GM21526 (cell line): Measurements from ENCODE around the gene ZMIZ1.

ENCODE experiments used
- ATAC-seq: cut with Tn5 transposase; IDR thresholded peaks from one replicate; pipeline ENCODE4 v1.9.1; 2021; ENCODE audit warnings: moderate library complexity; ENCODE audit not compliant: unreplicated experiment, low FRiP score

ZMIZ1 gene

DNA sequence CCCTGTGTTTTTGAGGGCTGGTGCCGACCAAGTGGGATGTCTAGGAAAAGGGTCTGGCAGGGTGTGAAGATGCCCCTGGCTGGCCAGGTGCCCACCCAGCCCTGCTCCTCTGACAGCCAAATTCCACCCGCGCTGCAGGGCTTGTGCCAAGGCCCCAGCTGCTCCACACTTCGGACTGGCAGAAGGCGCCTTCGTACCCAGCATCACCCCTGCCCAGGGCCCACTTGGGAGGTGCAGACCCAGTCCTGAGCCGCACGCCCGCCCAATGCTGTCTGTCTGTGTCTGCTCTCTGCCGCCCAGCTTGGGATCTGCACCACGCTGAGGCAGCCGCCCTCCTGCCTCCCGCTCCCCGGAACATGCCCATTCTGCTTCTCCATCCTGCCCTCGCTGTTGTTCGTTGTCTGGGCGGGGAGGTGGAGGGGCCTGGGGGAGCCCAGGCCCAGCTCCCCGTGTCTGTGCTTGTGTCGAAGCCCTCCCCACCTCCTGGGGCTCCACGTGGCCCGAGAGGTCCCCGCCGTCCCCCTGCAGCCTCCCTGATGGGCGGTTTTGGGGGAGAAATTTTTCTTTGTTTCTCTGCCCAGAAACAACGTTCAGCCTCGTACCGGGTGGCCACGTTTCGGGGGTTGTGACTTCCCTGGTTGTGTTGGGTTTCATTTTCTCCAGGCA, 241.6 kb downstream of the ZMIZ1 start:
- no peak for ATAC-seq

DNA sequence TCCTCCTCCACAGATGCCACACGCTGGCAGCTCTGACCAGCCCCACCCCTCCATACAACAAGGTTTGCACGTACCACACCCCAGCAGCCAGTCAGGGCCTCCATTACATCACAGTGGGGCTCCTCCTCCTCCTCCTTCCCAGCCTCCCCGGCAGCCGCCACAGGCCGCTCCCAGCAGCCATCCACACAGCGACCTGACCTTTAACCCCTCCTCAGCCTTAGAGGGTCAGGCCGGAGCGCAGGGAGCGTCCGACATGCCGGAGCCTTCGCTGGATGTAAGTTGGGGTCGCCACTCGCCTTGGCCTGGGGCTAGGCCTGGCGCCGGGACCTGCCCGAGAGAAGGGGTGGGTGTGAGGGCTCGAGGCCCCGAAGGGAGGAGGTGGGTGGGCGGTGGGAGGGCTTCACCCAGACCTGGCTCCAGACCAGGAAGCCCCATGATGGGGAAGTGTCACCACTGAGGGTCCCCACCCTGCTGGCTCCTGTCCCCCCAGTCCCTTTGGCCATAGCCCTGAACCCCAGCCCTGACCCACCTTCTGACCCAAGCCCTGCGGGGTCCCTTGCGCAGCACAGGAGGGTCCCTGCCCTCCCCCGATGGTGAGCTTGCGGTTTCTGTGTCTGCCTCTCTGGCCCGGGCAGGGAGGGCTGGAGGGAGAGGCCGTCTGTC, 242.3 kb downstream of the ZMIZ1 start:
- ATAC-seq: no peak

DNA sequence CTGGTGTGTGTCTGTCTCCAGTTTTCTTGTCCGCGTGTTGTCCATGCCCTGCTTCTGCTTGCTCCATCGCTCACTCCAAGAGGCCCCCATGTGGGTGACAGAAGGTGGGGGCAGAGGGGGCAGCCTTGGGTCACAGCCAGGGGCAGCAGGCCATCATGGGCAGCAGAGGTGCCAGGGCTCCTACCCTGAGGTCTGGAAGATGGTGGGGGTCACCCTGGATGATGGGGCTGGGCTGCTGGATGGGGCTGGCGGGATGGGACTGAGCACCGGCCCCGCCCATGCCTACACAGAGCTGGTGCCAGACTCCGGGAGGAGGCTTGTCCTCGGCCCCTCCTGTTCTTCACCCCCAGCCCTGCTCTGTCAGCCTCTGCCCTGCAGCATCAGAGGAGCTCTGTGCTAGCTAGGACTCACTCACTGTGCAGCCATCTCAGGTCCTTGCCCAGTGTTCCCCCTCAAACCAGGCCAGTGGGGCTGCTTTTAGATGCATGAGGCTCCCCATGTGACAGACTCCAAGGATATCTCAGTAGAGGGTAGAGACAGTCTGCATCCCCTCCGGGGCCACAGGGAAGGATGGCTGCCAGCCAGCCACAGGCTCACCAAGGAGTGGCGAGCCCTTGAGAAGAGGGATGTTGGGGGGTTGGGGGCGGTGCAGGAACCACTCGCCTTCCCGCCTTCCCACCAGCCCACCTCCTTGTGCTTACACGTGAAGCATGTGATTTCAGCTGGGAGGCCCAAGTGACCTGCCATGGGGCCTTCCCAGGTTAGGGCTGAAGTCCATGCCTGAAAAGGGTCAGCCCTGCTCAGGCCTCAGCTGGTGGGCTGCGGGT, 243.0 kb downstream of the ZMIZ1 start:
- ATAC-seq: no peak

DNA sequence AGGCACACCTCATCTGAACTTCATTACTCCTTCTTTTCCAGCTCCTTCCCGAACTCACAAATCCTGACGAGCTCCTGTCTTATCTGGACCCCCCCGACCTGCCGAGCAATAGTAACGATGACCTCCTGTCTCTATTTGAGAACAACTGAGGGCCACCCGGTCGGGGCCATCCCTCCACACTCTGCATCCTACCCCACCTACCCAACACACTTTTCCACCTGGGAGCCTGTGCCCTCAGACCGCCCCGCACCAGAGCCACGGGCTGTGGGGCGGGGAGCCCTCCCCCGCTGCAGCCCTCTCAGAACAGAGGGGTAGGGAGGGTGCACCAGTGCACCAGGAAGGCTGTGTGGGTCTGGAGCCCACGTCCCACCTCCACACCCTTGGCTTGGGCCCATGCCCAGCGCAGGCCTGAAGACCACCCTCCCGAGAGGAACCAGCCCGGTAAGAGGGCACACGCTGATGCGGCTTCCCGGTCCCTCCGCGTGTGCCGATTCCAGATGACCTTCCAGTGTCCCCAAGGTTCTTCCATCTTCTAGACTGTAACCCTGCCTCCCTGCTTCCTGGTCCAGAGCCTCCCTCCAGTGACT, 243.9 kb downstream of the ZMIZ1 start:
- ATAC-seq: no peak

DNA sequence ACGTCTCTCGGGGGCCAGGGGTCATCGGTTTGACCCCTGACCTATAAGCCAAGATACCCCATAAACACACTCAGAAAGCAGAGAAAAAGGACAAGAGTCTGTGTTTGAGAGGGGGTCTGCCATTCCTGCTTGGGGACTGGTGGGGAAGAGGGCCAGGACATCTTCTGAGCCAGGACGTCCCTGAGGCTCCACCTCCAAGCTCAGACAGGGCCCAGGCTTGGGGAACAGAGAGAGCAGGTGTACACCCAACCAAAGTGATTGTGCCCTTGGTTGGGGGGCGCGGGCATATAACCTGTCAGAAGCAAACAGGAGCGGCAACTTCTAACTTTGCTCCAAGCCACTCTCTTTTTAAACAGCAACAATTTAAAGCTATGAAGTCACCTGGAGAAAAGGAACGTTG, 244.6 kb downstream of the ZMIZ1 start:
- no peak for ATAC-seq

DNA sequence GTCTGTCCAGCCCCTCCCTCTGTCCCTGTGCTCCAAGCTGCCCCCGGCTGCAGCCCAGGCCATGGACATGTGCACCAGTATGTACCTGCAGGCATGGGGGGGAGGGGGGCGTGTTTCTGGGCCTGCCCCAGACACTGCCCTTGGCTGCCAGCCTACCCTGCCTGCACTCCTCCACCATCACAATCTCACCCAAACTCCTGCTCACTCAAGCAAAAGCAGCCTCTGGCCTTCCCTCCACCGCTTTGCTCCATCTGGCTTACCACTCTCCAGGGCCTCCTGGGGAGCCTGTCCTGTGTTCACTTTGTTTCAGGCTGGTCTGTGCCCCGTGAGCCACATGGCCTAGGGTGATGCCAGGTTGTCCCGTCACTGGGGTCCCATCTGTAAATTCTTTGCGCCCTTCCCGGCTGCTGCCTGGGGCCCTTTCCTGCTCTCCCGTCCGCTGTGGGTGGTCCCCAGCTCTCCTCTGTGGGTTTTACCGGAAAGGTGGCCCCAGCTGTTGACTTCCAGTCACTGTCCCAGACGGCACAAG, 245.2 kb downstream of the ZMIZ1 start:
- ATAC-seq: no peak

DNA sequence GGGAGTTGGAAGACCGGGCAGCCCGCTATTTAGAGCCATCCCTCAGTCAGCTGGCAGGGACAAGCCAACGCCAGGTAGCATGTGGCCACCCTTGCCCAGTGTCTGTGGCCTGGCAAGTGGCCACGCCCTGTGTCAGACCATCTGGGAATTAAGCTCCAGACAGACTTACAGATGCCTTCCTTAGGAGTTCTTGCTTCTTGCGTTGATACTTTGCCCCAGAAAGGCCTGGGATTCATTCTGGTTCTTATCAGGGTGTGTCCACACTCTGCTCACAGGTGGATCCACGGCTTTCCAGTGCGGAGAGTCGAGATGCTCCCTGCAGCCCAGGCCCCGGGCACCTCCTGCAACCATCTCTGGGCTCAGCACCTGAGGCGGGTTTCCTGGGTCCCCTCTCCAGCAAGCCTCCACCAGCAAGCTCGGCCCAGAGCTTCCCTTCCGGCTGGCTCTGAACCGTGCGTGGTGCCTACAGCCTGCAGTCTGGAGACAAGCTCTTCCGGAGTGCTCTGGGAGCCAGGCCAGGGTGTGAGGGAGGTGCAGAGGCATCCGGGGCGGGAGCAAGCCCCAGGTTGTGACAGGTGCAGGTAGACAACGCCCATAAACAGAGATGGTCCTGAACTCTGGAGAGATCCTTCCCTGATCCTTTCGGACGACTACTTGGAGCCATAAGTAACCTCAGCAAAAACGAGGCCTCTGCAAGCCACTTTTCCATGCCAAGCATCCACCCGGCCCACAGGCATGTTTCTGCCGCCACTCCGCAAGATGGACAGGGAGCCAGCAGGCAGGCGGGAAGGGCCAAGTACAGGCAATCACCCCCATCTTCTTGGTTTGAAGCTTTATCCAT, 246.2 kb downstream of the ZMIZ1 start:
- no peak for ATAC-seq

DNA sequence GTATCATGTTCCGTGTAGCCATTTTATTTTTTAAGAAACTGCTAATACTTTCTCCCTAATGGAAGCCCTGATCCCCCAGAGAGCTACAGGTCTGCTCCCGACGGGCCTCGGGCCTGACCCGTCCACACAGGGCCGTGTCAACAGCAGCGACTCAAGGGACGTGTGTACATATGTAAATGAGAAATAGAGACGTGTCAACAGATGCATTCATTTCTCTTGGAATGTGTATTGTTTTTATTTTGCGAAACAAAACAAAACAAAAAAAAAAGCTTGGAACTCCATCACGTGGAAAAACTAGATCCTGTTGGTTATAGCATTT, 246.8 kb downstream of the ZMIZ1 start:
- ATAC-seq: no peak

DNA sequence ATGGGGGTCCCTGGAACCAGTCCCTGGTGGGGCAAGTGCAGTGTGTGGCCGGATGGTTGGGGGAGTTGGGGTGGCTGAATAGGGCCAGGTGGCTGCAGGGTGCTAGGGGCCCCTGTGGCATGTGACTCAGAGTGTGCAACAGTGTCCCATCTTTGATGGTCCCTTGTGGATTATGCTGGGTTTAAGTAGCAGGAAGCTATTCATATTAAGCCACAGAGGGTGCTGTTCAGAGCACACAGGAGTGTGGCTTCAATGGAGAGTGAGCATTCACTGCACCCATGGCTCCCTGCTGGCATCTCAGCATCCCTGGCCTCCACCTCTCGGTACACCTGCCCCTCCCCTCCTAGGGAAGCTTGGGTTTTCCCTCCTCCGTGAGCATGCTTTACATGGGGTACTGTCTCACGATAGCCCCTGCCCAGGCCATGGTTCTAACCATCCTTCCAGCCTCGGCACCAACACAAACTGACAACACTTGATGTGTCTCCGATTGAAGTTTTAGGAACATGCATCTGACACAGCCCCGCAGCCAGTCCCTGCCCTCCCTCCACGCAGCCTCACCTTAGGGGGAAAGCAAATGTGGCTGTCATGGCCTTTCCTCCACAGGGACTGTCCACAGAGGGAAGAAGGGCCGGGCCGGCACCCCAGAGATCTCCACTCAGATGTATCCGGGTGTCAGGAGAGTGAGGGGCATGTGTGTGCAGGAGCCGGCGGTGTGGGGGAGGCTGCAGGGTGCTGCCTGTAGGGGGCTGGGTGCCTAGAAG, 248.1 kb downstream of the ZMIZ1 start:
- peak; percentile 51 for ATAC-seq

DNA sequence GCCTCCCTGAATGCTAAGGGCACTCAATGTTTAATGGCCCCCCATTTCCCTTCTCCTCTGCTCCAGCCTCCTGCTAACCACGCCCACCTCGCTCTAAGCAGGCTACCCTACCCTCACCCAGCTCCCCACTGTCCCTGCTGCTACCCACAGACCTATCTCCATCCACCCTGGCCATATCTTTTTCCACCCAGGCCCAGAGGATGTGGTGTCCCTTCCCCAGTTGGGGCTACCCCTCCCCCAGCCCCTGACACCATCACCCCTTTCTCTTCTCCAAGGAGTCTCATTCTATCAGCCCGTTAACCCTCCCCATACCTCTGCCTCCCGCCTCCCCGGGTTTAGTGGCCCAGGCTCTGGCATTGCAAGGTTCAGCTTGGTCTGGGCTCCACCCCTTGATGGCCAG, 249.6 kb downstream of the ZMIZ1 start:
- no peak for ATAC-seq

DNA sequence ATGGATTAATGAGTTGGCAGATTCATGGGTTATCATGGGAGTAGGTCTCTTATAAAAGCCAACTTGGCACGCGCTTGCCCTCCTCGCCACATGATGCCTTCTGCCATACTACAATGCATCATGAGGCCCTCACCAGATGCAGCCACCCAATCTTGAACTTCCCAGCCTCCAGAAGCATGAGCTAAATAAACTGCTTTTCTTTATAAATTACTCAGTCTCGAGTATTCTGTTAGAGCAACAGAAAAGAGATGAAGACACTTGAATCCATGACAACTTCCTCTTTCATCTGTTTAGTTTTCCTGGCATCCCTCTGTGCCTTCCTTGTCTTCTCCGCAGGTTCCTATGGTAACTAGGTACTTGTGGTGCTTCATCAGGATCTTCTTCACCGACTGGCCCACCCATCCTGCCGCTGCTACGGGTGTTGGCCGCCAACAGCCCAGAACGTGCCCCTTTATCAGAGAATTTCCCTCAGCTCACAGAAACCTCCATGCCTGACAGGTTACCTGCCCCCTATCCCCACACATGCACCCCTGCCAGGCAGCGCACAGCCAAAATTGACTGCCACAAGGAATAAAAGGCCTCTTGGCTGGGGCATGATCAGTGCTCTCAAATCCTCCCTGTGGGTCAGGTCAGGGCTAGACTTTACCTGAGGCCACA, 250.5 kb downstream of the ZMIZ1 start:
- ATAC-seq: no peak

DNA sequence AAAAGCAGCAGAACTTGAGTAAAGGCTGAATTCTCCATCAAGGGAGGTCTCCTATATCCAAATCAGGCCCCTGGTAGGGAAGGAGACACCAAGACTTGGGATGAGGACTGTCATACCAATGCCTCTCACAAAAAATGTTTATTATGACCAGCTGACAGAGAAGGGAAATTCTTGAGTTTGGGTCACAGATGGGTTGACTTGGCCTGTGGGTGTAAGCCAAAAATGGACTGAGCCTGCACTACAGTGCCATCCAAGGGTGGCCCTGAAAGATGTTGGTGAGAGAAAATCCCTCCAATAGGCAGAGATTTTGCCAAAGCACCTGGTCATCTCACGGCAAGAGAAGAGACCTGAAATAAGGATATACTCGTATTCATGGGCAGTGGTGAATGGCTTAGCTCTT, 251.6 kb downstream of the ZMIZ1 start:
- ATAC-seq: no peak

DNA sequence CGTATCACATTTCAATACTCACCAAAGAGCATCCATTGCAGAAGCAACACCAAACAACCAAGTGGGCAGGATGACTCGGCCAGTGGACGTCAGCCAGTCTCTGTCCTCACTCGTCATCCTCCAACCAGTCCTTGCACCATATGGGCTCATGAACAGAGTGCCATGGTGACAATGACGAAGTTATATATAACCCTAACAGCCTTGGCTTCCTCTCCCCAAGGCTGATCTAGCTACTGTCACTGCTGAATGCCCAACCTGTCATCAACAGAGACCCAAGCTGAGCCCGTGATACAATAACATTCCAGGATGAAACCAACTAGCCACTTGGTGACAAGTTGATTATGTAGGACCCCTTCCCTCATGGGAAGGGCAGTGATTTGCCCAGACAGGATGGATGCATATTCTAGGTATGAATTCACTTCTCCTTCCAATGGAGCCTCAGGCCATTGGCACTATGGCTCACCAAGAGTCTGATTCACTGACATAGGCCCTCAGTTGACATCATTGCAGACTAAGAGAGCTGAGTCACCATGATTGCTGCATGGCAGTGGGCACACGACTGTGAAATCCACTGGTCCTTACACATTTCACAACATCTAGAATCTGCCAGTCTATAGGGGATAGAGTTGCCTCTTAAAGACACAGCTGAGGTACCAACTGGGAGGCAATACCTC, 252.2 kb downstream of the ZMIZ1 start:
- ATAC-seq: no peak

DNA sequence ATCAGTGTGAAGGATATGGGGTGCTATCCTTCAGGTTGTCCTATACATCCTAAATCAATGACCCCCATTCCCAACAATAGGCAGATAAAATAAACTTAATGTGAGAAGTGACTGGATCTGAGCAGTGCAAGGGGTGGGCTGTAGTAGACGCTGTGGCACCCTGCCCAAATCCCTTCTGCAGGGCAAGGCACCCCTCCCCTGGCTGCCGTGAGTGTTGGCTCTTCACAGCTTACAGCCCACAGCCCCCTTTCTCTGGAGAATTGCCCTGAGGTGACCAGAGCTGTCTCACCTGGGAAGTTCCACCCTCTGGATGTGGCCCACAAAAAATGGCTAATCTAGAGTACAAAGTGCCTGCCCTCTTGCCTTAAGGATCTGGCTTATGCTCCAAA, 252.7 kb downstream of the ZMIZ1 start:
- ATAC-seq: no peak

DNA sequence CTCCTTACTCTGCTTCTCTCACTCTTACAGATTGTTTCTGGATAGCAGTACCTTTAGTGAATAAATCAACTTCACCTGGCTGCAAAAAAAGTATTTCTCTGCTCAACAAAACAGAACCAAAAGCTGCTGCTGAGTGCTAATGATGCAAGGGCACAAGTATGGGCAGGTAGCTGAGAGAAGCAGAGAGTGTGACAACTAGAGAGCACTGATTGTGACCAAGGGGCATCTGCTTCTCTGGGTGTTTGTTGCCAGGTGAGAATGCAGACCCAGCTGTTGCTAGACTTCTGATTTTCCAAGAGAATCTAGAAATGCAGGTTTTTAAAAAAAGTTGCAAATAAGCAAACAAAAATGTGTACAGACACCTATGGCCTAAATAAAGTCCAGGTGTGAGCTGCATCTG, 253.2 kb downstream of the ZMIZ1 start:
- no peak for ATAC-seq

DNA sequence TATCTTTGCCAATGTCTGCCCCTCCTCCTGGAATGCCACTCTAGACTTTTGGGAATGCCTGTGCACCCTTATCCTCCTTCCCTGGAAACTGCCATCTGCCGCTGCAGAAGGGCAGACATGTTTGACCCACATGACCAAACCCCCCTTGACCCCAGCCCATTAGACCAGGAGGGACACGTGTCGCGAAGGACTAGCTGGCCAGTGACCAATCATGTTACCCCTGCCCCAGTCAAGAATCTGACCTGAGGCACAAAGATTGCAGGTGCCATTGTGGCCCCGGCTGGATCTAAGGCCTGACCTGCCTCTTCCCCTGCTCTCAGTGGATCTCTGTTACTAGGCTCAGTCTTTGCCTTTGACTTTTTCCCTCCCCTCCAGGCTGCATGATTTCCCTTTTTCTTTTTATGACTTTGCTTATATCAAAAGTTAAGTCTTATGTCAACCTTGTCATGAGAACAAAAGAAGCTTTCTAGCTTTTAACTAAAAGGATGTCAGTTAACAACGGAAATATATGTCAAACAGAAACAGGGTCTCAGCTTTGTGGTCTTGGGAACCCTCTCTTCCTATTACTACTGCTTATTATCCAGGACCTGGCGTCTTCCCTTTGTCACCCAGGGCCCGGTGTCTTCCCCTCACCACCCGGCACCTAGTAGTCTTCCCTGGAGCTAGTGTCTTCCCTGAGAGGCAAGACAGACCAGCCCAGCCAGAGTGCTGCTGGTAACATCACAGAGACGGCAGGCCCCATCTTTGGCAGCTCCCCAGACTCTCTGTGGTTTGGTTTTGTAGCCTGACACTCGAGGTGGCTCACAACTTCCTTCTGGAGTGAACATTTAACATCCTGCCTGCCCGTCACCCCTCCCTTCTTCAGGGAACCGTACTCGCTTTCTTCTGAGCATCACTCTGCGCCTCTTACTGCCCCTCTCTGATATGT, 254.1 kb downstream of the ZMIZ1 start:
- ATAC-seq: no peak

DNA sequence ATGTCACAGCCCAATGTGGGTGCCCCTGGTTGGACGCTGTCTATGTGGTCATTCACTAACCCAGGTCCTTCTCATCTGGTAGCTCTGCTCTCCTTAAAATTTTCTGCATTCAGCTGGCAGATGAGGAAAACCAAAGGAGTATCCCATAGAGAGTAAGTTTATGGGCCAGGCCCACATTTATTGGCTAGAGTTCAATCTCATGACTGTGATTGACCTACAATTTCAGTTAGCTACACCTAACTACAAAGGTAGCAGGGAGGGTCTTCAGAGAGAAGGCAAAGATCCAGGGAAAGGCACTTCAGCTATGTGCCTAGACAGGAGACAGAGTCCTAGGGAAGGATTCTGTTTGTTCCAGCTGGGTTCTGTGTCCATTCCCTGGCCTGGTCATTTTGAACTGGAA, 254.8 kb downstream of the ZMIZ1 start:
- ATAC-seq: no peak
